OCI-LY7 (cell line): ENCODE data around the gene CTU2. TPM values are rescaled to one million over a fixed set of nuclear protein-coding genes. Genes with fewer than 3 reads are reported as not detected.

Experiments used
- BruUV-seq: library from RNA; stranded (reverse); fragments of 400-500 nt; replicated peaks from 2 replicates; lab custom pipeline; 2021; lab: Mats Ljungman, UMichigan
- CTCF ChIA-PET: fragments of 300-600 bp; sonication (Branson Sonifier 250); formaldehyde crosslinking; loops from one replicate; lab custom pipeline; 2022; ENCODE audit warnings: antibody characterized with exemption; ENCODE audit not compliant: unreplicated experiment; lab: Charles Lee
- POLR2A ChIA-PET: fragments of 300-600 bp; sonication (Branson Sonifier 250); formaldehyde crosslinking; loops from one replicate; lab custom pipeline; 2022; ENCODE audit warnings: antibody characterized with exemption; lab: Charles Lee
- DNase-seq: peaks from one replicate; pipeline ENCODE4 v3.0.0-alpha.2; 2015; ENCODE audit warnings: low spot score
- H2AFZ ChIP-seq: fragments of 200-600 bp; sonication (generic), shearing (Covaris generic); 2 replicates; pipeline ENCODE4 v1.6.1; 2014; ENCODE audit warnings: mild to moderate bottlenecking, antibody characterized with exemption, low read length, moderate library complexity
- H3K27ac ChIP-seq: fragments of 200-600 bp; sonication (generic); 2 replicates; pipeline ENCODE4 v1.5.1; 2014; ENCODE audit warnings: mixed run types, low read depth, mild to moderate bottlenecking, moderate library complexity, low read length, inconsistent platforms; ENCODE audit not compliant: poor library complexity, severe bottlenecking
- H3K36me3 ChIP-seq: fragments of 200-600 bp; sonication (generic); 2 replicates; pipeline ENCODE4 v1.6.1; 2014; ENCODE audit warnings: mild to moderate bottlenecking, antibody characterized with exemption, low read length, moderate library complexity, mixed read lengths; ENCODE audit not compliant: insufficient read depth
- H3K4me1 ChIP-seq: fragments of 200-600 bp; sonication (generic); 2 replicates; pipeline ENCODE4 v1.5.1; 2014; ENCODE audit warnings: mild to moderate bottlenecking, low read length; ENCODE audit not compliant: insufficient read depth, poor library complexity, severe bottlenecking
- H3K4me2 ChIP-seq: fragments of 200-600 bp; sonication (generic); 2 replicates; pipeline ENCODE4 v1.6.1; 2014; ENCODE audit warnings: mild to moderate bottlenecking, low read length
- H3K4me3 ChIP-seq: fragments of 200-600 bp; sonication (generic); 2 replicates; pipeline ENCODE4 v1.5.1; 2014; ENCODE audit warnings: mild to moderate bottlenecking, low read depth, low read length; ENCODE audit not compliant: poor library complexity, severe bottlenecking
- H3K79me2 ChIP-seq: fragments of 200-600 bp; sonication (generic); 2 replicates; pipeline ENCODE4 v1.6.1; 2016; ENCODE audit warnings: low read depth, mild to moderate bottlenecking, low read length, moderate library complexity, mixed read lengths; ENCODE audit not compliant: insufficient read depth
- H3K9me2 ChIP-seq: fragments of 200-600 bp; sonication (generic); 2 replicates; pipeline ENCODE4 v1.6.1; 2016; ENCODE audit warnings: mild to moderate bottlenecking, low read length, mixed read lengths; ENCODE audit not compliant: insufficient read depth
- H3K9me3 ChIP-seq: fragments of 200-600 bp; sonication (generic); 2 replicates; pipeline ENCODE4 v1.6.1; 2014; ENCODE audit warnings: mild to moderate bottlenecking, mixed run types, low read length, mixed read lengths
- H4K20me1 ChIP-seq: fragments of 200-600 bp; sonication (generic); 2 replicates; pipeline ENCODE4 v1.6.1; 2014; ENCODE audit warnings: mild to moderate bottlenecking, antibody characterized with exemption, low read length, moderate library complexity, mixed read lengths; ENCODE audit not compliant: insufficient read depth
- CTCF ChIP-seq: fragments of 200-600 bp; sonication (generic); conservative IDR thresholded peaks from 2 replicates; pipeline ENCODE4 v1.5.1; 2014; ENCODE audit warnings: mild to moderate bottlenecking, antibody characterized with exemption, low read length, moderate library complexity, mixed read lengths
- EZH2phosphoT487 ChIP-seq: fragments of 200-600 bp; sonication (generic); IDR thresholded peaks from 2 replicates; pipeline ENCODE4 v1.6.1; 2018; ENCODE audit warnings: low read depth, borderline replicate concordance, mild to moderate bottlenecking, mixed run types, antibody characterized with exemption, low read length, moderate library complexity, mixed read lengths
- intact Hi-C: fragments of 100-400 bp; cut with micrococcal nuclease; formaldehyde crosslinking; loops from one replicate; pipeline ENCODE4 v1.10.0; 2022; ENCODE audit not compliant: unreplicated experiment
- total RNA-seq, 2 experiments: library from RNA; depleted of rRNA in 1 of 2; stranded (reverse); fragments of >200 nt in 1 of 2; shearing (Covaris generic) in 1 of 2; gene quantifications; 2 replicates each; pipeline ENCODE4 v1.2.3, GENCODE V29; 2014 to 2022

Gene CTU2
- total RNA-seq, 2 experiments from 2014 or later: 21.9 to 24.4 TPM

GRCh38 chr16:88732961-88733294, 26.6 kb downstream of the CTU2 start:
- BruUV-seq: no TSS peak
- H2AFZ ChIP-seq: no peak overlapping the region
- H3K36me3 ChIP-seq: peaks cover 34% of the 10 kb centered on the region; the same call in 1 of the 2 replicates
- ChIA-PET POLR2A (no interaction called here), CTCF (no interaction called here)
- no peak overlapping the region for H3K4me3 ChIP-seq
- no peaks in the 10 kb centered on the region; the same call in 1 of the 2 replicates for H4K20me1 ChIP-seq
- TF ChIP-seq CTCF: no peak
- TF ChIP-seq EZH2phosphoT487: no peak
- H3K79me2 ChIP-seq: no peaks in the 10 kb centered on the region
- intact Hi-C loops: no loop called here
- no peak overlapping the region for H3K4me2 ChIP-seq
- DNase-seq: no peak
- H3K4me1 ChIP-seq: peaks cover 6% of the 10 kb centered on the region
- H3K27ac ChIP-seq: no peak overlapping the region
- no peaks in the 10 kb centered on the region for H3K9me2 ChIP-seq
- no peaks in the 10 kb centered on the region for H3K9me3 ChIP-seq

- Histone ChIP-seq H3K9me3 (no peaks in the 10 kb centered on the region), H2AFZ (no peak overlapping the region), H3K36me3 (peaks cover 34% of the 10 kb centered on the region; the same call in 1 of the 2 replicates), H3K4me3 (no peak overlapping the region), H3K79me2 (no peaks in the 10 kb centered on the region), H4K20me1 (no peaks in the 10 kb centered on the region; the same call in 1 of the 2 replicates), H3K9me2 (no peaks in the 10 kb centered on the region), H3K4me2 (no peak overlapping the region), H3K4me1 (peaks cover 15% of the 10 kb centered on the region), H3K27ac (no peak overlapping the region)
- POLR2A ChIA-PET: no interaction called here
- intact Hi-C loops: no loop called here
- BruUV-seq: no TSS peak
- TF ChIP-seq CTCF (no peak), EZH2phosphoT487 (no peak)
- CTCF ChIA-PET: no interaction called here
- DNase-seq: no peak
Measured at GRCh38 chr16:88733630-88734360, 27.5 kb downstream of the CTU2 start.

GRCh38 chr16:88734361-88734728, 28.0 kb downstream of the CTU2 start:
- no peak for DNase-seq
- no peak overlapping the region for H2AFZ ChIP-seq
- H3K9me2 ChIP-seq: no peaks in the 10 kb centered on the region
- no peak overlapping the region for H3K4me3 ChIP-seq
- TF ChIP-seq EZH2phosphoT487: no peak
- TF ChIP-seq CTCF: no peak
- no peaks in the 10 kb centered on the region for H3K9me3 ChIP-seq
- CTCF ChIA-PET: interaction anchor here (0.9 kb wide), 1 partner anchor 9 kb away, joined by 3 read pairs; no protein-coding TSS in a partner anchor
- peaks cover 16% of the 10 kb centered on the region for H3K4me1 ChIP-seq
- no peaks in the 10 kb centered on the region; the same call in 1 of the 2 replicates for H4K20me1 ChIP-seq
- peaks cover 34% of the 10 kb centered on the region; the same call in 1 of the 2 replicates for H3K36me3 ChIP-seq
- TSS peak; percentile 49 for BruUV-seq
- POLR2A ChIA-PET: no interaction called here
- H3K27ac ChIP-seq: no peak overlapping the region
- no peaks in the 10 kb centered on the region for H3K79me2 ChIP-seq
- no peak overlapping the region for H3K4me2 ChIP-seq
- intact Hi-C loops: no loop called here
